Activated naive CD8-positive, alpha-beta T cell (primary cell): Measurements from ENCODE around the gene SNX4.
"Not testable (repeated sequence)": the region's sequence is repeated elsewhere in the genome, so short reads cannot be mapped to it uniquely, and the experiment has no call there.

Experiments
- H3K27ac Mint-ChIP-seq: one replicate; pipeline ENCODE4 v1.8.0; 2021; ENCODE audit warnings: mixed read lengths
- H3K27me3 Mint-ChIP-seq: one replicate; pipeline ENCODE4 v1.8.0; 2021; ENCODE audit warnings: mixed read lengths
- H3K36me3 Mint-ChIP-seq: one replicate; pipeline ENCODE4 v1.8.0; 2021; ENCODE audit warnings: mixed read lengths
- H3K4me1 Mint-ChIP-seq: one replicate; pipeline ENCODE4 v1.8.0; 2021; ENCODE audit warnings: low read depth, mixed read lengths
- H3K4me3 Mint-ChIP-seq: one replicate; pipeline ENCODE4 v1.8.0; 2021; ENCODE audit warnings: mild to moderate bottlenecking, mixed read lengths
- H3K9me3 Mint-ChIP-seq: one replicate; pipeline ENCODE4 v1.8.0; 2021; ENCODE audit warnings: low read depth, mixed read lengths

SNX4 gene

DNA sequence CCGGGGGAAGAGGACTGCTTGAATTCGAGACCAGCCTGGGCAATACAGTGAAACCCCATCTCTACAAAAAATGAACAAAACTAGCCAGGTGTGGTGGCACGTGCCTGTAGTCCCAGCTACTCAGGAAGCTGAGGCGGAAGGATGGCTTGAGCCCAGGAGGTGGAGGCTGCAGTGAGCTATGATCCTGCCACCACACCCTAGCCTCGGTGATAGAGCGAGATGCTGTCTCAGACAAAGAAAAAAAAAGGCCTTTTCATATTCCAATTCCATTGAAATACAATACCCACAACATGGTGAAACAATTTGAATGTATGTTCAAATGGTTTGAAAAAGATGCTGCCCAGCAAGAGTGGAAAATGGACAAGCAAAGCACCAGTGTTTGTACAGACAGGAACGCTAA is 83.1 kb downstream of the SNX4 start:
- no peaks in the 10 kb centered on the region for H3K4me1 Mint-ChIP-seq
- H3K27ac Mint-ChIP-seq = no peak overlapping the region
- no peaks in the 10 kb centered on the region for H3K9me3 Mint-ChIP-seq
- no peak overlapping the region for H3K4me3 Mint-ChIP-seq
- H3K36me3 Mint-ChIP-seq = no peaks in the 10 kb centered on the region
- no peaks in the 10 kb centered on the region for H3K27me3 Mint-ChIP-seq

DNA sequence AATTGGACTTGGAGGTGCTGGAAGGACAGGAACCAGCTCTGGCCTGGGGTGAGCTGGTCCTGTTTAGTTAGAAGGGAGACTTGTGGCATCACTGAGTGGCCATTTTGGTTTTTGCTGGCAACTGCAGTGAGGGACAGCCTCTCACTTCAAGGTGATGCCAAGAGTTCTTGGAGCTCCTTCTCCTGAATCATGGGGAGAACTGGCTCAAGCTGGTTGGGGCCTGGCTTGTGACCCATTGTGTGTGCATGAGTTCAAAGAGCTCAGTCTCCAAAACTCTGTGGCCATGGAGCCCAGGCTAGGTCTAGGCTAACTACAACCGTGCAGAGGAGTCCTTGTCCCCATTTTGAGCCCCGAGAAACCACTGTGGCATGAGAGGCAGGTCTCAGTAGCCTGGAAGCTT is 84.8 kb downstream of the SNX4 start:
- no peak overlapping the region for H3K4me3 Mint-ChIP-seq
- H3K36me3 Mint-ChIP-seq = no peaks in the 10 kb centered on the region
- H3K27ac Mint-ChIP-seq = no peak overlapping the region
- H3K9me3 Mint-ChIP-seq = no peaks in the 10 kb centered on the region
- no peaks in the 10 kb centered on the region for H3K27me3 Mint-ChIP-seq
- H3K4me1 Mint-ChIP-seq = no peaks in the 10 kb centered on the region

DNA sequence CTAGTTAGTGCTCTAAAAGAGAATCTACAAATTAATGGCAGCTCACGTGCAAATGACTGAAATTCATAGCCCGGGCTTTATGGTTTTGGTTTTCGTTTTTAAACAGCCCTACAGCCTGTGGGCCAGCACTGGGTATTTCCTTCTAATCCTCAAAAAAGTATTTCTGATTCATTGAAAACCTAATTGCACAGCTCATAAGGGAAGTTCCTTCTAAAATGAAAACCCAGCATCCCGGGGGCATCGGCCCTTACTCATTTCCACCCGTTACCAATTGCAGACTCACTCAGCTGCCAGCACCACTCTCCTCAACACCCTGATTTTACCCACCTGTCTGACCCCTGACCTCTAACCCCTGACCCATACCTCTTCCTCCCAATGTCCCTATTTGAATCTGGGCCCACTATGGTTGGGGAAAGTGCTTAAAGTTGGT is 85.4 kb downstream of the SNX4 start:
- Mint-ChIP-seq H3K27me3 (no peaks in the 10 kb centered on the region), H3K4me1 (no peaks in the 10 kb centered on the region), H3K27ac (no peak overlapping the region), H3K4me3 (no peak overlapping the region), H3K36me3 (no peaks in the 10 kb centered on the region), H3K9me3 (no peaks in the 10 kb centered on the region)

DNA sequence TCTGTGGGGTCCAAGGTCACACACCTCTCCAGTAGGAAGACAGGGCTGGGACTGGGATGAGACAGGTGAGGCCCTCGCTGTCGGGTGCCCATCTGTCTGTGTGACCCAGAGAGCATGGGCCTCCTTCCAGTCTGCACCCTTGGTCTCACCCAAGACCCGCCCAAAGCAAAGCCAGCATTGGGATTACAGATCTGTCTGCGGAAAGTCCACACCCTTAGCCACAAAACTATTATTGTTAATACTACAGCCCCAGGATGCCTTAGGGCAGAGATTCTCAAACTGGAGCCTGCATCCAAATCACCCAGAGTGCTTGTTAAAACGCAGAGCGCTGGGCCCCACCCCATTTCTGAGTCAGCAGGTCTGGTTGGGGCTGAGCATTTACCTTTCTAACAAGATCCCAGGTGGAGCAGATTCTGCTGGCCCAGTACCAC is 86.4 kb downstream of the SNX4 start:
- H3K27ac Mint-ChIP-seq = no peak overlapping the region
- no peak overlapping the region for H3K4me3 Mint-ChIP-seq
- no peaks in the 10 kb centered on the region for H3K4me1 Mint-ChIP-seq
- H3K9me3 Mint-ChIP-seq = no peaks in the 10 kb centered on the region
- no peaks in the 10 kb centered on the region for H3K27me3 Mint-ChIP-seq
- H3K36me3 Mint-ChIP-seq = no peaks in the 10 kb centered on the region

DNA sequence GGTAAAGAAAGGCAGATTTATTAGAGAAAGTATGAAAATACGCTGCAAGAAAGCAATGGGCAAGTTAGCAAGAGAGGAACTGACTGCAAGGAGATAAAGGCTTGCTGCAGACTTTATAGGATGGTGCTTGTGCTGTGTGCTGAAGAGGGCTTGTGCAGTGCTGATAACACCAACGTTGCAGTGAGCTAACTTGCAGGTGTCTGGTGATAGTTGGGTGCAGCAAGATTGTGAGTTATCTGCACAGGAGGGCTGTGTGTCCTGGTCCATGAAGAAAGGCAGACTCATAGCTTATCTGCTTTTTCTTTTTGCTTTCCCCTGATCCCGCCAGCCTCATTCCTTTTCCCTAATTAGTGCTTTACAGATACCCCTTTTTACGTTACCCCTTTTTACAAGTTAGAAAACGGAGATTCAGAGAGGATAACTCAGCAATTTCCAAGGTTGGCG is 86.9 kb downstream of the SNX4 start:
- Mint-ChIP-seq H3K4me1 (no peaks in the 10 kb centered on the region), H3K36me3 (no peaks in the 10 kb centered on the region), H3K27ac (no peak overlapping the region), H3K4me3 (no peak overlapping the region), H3K27me3 (no peaks in the 10 kb centered on the region), H3K9me3 (no peaks in the 10 kb centered on the region)

DNA sequence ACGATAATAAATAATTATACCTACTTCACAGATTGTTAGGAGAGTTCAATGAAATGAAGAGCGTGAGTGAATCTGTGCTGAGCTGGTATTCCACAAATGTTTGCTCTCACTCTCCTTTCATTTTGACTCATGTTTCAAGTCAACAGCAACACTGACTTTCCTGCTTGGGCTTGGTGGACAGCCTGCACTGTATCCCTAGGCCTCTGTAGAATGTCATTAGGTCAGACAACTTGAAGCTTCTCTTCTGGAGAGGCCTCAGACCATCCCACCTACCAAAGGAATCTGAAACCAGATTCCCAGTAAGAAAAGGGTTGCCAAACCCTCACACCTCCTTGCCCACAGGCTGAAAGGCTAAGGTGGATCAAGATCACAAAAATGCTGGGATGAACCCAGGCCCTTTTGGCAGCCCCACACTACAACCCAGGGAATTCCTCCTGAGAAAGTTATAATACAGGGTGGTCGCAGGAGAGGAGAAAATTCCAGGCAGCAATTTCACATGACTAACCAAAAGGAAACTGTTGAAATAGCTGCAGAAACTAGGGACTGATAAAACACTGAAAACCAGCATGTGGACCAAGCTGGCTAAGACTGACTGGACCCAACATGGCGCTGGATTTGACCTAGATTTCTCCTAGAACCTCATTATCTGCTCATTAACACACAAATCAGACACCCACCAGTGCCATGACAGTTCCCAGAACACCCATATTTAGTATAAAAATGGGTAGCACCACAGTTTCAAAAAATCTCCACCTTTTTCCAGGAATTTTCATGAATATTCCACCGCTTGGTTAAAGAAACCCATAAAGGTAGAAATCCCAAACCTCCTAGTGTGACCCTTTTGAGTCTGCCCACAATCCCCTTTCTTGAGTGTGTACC is 87.9 kb downstream of the SNX4 start:
- no peaks in the 10 kb centered on the region for H3K4me1 Mint-ChIP-seq
- H3K9me3 Mint-ChIP-seq = no peaks in the 10 kb centered on the region
- H3K27ac Mint-ChIP-seq = no peak overlapping the region
- no peaks in the 10 kb centered on the region for H3K27me3 Mint-ChIP-seq
- no peak overlapping the region for H3K4me3 Mint-ChIP-seq
- H3K36me3 Mint-ChIP-seq = no peaks in the 10 kb centered on the region

DNA sequence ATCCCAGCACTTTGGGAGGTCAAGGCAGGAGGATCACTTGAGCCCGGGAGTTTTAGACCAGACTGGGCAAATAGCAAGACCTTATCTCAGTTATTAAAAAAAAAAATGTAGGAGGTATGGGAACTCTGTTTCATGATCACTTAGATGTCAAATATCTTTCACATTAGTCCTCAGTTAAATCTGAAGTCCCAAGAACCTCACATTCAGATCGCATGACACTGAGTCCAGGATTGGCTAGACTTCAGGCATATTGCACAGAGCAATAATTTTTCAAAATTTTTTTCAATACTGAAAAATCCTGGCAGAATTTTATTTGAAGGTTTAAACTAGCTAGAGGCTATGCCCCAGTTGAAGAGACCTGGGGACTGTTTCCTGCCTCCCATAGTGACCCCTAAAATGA is 88.6 kb downstream of the SNX4 start:
- Mint-ChIP-seq H3K4me3 (no peak overlapping the region), H3K9me3 (no peaks in the 10 kb centered on the region), H3K27ac (no peak overlapping the region), H3K36me3 (no peaks in the 10 kb centered on the region), H3K27me3 (no peaks in the 10 kb centered on the region), H3K4me1 (no peaks in the 10 kb centered on the region)

DNA sequence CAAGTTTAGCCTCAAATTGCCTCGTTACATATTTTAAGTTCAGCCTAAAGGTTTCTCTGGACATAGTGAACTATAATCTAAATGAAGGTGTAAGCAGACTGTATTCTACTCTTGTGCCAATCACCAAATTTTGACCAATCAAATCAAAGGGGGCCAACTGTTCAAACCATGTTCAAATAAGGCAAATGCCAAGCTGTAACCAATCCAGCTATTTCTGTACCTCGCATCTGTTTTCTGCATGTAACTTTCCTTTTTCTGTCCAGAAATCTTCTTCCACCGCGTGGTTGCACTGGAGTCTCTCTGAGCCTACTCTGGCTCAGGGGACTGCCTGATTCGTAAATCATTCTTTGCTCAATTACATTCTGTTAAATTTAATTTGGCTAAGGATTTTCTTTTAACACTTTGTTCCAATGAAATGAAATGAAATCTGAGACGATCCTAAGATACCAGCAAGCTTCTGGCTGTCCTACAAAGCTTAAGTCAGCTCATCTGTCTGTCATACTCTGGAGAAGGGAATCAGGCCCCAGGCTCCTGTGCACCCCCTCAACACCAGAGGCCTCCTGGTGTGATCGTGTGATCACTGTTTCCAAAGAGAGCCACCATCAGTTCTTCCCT is 91.7 kb downstream of the SNX4 start:
- no peak overlapping the region for H3K27ac Mint-ChIP-seq
- no peaks in the 10 kb centered on the region for H3K9me3 Mint-ChIP-seq
- no peak overlapping the region for H3K4me3 Mint-ChIP-seq
- no peaks in the 10 kb centered on the region for H3K27me3 Mint-ChIP-seq
- H3K36me3 Mint-ChIP-seq = no peaks in the 10 kb centered on the region
- H3K4me1 Mint-ChIP-seq = no peaks in the 10 kb centered on the region

DNA sequence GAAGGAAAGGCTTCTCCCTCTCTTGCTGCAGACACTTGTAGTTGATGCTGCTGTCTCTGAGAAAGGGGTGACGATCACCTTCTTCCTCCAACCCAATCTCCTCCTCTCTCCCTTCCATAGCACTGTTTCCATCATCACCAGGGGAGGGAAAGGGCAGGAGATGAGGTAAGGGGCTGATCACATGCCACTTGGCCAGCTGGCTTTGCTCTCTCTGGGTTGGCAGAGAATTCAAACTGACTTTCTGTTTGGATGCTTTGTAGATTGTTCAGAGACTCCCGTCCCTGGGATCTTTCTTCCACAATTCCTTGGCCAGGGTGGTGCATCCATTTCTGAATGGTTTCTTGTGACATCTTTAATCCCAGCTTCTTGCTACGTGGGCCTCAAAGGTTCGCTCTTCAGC is 101.7 kb downstream of the SNX4 start:
- Mint-ChIP-seq H3K4me1 (no peaks in the 10 kb centered on the region), H3K27me3 (peaks cover 2% of the 10 kb centered on the region), H3K4me3 (no peak overlapping the region), H3K9me3 (no peaks in the 10 kb centered on the region), H3K36me3 (peaks cover 2% of the 10 kb centered on the region), H3K27ac (no peak overlapping the region)

DNA sequence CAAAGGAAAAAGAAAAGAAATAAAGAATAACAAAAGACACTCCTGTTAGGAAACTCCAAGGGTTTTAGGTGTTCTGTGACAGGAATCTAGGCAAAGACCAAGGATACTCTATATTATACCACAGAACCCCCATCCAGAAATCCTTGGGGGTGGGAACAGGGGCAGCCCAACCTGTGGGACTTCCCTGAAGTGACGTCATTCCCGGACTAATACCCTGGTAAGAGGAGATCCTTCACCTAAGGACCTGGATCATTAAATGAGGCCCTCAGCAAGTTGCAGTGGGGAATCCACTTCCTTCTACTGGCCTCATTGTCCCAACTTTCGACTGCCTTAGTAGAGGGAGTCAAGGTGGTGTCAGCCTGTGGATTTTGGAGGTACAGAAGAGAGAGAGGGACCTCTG is 103.8 kb downstream of the SNX4 start:
- Mint-ChIP-seq H3K4me3 (no peak overlapping the region), H3K36me3 (peaks cover 2% of the 10 kb centered on the region), H3K27ac (no peak overlapping the region), H3K27me3 (peaks cover 2% of the 10 kb centered on the region), H3K4me1 (no peaks in the 10 kb centered on the region), H3K9me3 (no peaks in the 10 kb centered on the region)

DNA sequence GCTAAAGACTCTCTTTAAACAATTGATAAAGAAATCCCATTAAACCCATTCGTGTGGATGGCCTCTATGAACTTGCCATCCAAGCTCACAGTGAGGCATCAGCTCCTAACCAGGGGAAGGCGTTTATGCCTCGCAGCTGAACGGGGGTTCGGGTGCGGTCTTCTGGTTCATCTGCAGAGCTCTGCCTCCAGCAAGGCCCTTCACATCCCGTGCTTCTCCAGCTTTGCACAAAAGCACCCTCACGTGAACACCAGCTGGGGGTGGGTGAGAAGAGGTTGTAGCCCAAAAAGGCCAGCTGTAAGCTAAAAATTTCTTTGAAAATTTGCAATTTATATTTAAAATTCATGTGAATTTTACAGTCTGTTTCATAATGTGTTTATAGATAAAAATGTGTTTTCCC is 105.3 kb downstream of the SNX4 start:
- H3K27ac Mint-ChIP-seq = no peak overlapping the region
- no peaks in the 10 kb centered on the region for H3K4me1 Mint-ChIP-seq
- peaks cover 2% of the 10 kb centered on the region for H3K36me3 Mint-ChIP-seq
- no peaks in the 10 kb centered on the region for H3K9me3 Mint-ChIP-seq
- no peak overlapping the region for H3K4me3 Mint-ChIP-seq
- peaks cover 4% of the 10 kb centered on the region for H3K27me3 Mint-ChIP-seq

DNA sequence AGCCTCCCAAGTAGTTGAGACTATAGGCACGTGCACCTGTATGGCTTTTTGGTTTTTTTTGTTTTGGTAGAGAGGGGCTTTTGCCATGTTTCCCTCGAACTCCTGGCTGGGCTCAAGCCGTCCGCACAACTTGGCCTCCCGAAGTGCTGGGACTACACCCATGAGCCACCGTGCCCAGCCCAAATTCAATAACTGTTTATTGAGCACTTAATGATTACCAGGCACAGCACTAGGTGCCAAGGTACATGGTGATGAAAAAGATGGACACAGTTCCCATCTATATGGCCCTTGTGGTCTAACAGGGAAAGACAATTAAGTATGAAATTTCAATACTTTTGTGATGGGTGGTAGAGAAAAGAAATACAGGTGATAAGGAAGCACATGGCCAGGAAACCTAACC is 109.1 kb downstream of the SNX4 start:
- H3K4me3 Mint-ChIP-seq = no peak overlapping the region
- no peaks in the 10 kb centered on the region for H3K36me3 Mint-ChIP-seq
- peaks cover 5% of the 10 kb centered on the region for H3K27me3 Mint-ChIP-seq
- H3K27ac Mint-ChIP-seq = no peak overlapping the region
- H3K9me3 Mint-ChIP-seq = peaks cover 4% of the 10 kb centered on the region
- no peaks in the 10 kb centered on the region for H3K4me1 Mint-ChIP-seq

DNA sequence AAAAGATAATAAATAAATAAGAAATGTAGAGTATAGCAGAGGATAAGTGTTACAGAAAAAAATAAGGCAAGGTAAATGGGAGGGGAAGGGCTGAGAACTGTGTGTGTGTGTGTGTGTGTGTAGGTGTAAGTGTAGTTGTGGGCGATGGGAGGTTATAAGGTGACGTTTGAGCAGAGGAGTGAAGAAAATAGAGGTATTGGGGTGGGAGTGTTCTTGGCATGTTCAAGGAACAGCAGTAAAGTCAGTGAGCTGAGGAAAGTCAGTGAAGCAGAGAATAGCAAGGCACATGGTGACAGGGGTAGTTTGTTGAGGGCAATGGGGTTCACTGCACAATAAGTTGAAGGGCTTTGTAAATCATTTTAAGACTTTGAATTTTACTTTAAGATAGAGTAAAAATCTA is 113.9 kb downstream of the SNX4 start:
- H3K4me1 Mint-ChIP-seq = no peaks in the 10 kb centered on the region
- H3K4me3 Mint-ChIP-seq = no peak overlapping the region
- peaks cover 2% of the 10 kb centered on the region for H3K27me3 Mint-ChIP-seq
- peaks cover 7% of the 10 kb centered on the region for H3K9me3 Mint-ChIP-seq
- no peak overlapping the region for H3K27ac Mint-ChIP-seq
- peaks cover 3% of the 10 kb centered on the region for H3K36me3 Mint-ChIP-seq

DNA sequence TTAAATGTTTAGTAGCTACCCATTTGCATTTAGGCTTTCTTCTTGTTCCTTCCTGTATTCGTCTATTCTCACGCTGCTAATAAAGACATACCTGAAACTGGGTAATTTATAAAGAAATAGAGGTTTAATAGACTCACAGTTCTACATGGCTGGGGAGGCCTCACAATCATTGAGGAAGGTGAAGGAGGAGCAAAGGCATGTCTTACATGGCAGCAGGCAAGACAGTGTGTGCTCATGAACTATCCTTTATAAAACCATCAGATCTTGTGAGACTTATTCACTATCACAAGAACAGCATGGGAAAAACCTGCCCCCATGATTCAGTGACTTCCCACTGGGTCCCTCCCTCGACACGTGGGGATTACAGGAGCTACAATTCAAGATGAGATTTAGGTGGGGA is 114.5 kb downstream of the SNX4 start:
- not testable (repeated sequence) for H3K4me3 Mint-ChIP-seq, H3K4me1 Mint-ChIP-seq, H3K9me3 Mint-ChIP-seq, H3K27ac Mint-ChIP-seq, H3K36me3 Mint-ChIP-seq, H3K27me3 Mint-ChIP-seq

DNA sequence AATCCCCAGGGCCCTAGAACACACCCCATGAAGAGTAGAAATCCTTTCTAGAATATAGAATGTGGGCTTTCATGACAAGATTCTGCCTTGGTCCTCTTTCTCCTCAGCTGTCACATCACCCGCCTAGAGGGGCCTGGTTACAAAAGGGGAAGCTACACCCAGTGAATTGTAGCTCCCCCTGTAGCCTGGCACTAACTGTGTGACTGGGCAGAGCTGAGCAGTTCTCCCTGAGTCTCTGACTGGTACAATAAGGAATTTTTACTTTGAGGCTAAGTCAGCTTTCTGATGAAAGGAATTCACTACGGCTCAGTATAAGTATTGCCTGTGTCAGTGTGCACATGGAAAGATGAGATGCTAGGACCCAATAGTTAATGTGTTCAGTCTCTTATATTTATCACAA is 116.2 kb downstream of the SNX4 start:
- peaks cover 7% of the 10 kb centered on the region for H3K9me3 Mint-ChIP-seq
- no peaks in the 10 kb centered on the region for H3K4me1 Mint-ChIP-seq
- H3K36me3 Mint-ChIP-seq = peaks cover 3% of the 10 kb centered on the region
- peaks cover 1% of the 10 kb centered on the region for H3K27me3 Mint-ChIP-seq
- no peak overlapping the region for H3K27ac Mint-ChIP-seq
- H3K4me3 Mint-ChIP-seq = no peak overlapping the region

DNA sequence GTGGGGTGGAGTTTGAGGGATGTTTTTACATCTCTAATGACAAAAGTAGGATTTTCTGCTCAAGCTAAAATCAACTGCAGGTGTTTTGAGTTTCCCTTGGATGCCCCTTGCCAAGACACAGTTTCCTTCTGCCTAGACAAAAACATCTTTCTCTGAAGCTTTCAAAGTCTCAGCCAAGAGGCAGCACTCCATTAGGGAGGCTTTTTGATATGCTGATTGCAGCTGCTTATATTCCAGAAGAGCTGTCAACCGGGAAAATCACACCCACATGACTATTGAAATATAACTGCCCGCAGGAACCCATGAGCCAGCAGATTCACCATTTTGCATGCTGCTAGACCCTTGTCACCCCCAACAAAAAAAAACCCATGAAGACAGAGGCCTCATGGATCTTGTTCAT is 117.4 kb downstream of the SNX4 start:
- peaks cover 3% of the 10 kb centered on the region for H3K27me3 Mint-ChIP-seq
- peaks cover 7% of the 10 kb centered on the region for H3K9me3 Mint-ChIP-seq
- H3K4me1 Mint-ChIP-seq = no peaks in the 10 kb centered on the region
- peaks cover 3% of the 10 kb centered on the region for H3K36me3 Mint-ChIP-seq
- no peak overlapping the region for H3K27ac Mint-ChIP-seq
- no peak overlapping the region for H3K4me3 Mint-ChIP-seq
